ENCODE data around the gene DACH1. TPM values are rescaled to one million over a fixed set of nuclear protein-coding genes. Genes with fewer than 3 reads are reported as not detected.

DACH1 gene
- total and polyA plus RNA-seq, 2 of the 8 experiments (the other 6 are each of a cell fraction or from before 2014, with no cell fraction given) = 0.12 to 0.67 TPM

DNA sequence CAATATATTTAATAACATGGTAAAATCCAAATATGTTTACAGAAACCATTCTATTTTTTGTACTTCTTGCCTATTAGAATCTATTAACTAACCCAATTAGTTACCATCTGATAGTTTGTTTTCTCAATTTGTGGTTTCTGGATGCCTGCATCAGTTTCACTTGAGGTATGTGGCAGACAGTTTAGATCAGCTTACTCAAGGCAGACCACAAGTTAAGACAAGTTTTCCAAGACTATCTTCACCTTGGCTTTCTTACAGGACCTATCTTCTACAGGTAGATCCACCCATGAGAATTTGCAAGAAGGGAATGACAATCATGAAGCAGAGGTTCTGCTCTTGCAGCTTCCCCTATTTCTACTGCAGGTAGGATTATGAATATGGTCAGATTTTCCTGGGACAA, 458.6 kb downstream of the DACH1 start:
- Histone ChIP-seq H4K20me1 (replicated peaks in 1 of 2; ENCODE audit: control insufficient read depth in 1 of 2, insufficient read depth in 2 of 2, low read length in 2 of 2) (no peaks in the 10 kb centered on the region), H3K23ac (ENCODE audit: insufficient read length) (no peak overlapping the region), H4K5ac (ENCODE audit: insufficient read length, low read depth, low read length) (no peak overlapping the region), H3K4me3 (ENCODE audit: extremely low read depth in 1 of 4, insufficient read depth in 2 of 4, low read depth in 3 of 4, low read length in 4 of 4) (no peak overlapping the region), H2BK5ac (ENCODE audit: low read depth, low read length) (no peak overlapping the region), H4K91ac (replicated peaks; ENCODE audit: insufficient read length, low read length) (no peak overlapping the region), H3K4ac (replicated peaks; ENCODE audit: insufficient read length, low read depth, low read length) (no peak overlapping the region), H4K8ac (ENCODE audit: extremely low read depth, insufficient read depth, low read length) (no peak overlapping the region), H3K23me2 (ENCODE audit: low read depth, low read length) (no peaks in the 10 kb centered on the region), H3K36me3 (ENCODE audit: control insufficient read depth in 2 of 4, insufficient read depth in 4 of 4, low read length in 3 of 4) (no peaks in the 10 kb centered on the region), H3K18ac (ENCODE audit: extremely low read depth, low read length) (no peak overlapping the region), H3K79me1 (ENCODE audit: low read depth, low read length) (no peaks in the 10 kb centered on the region), H3K79me2 (ENCODE audit: control insufficient read depth in 1 of 2, insufficient read depth in 2 of 2, low read length in 2 of 2) (no peaks in the 10 kb centered on the region), H3K9me3 (ENCODE audit: insufficient read depth in 2 of 2, low read depth in 1 of 2, low read length in 1 of 2) (no peaks in the 10 kb centered on the region), H3K14ac (ENCODE audit: insufficient read length) (no peak overlapping the region), H2BK120ac (replicated peaks; ENCODE audit: low read depth, low read length) (no peak overlapping the region), H2BK15ac (ENCODE audit: low read length) (no peak overlapping the region), H3K4me1 (replicated peaks in 1 of 4; ENCODE audit: control insufficient read depth in 3 of 4, insufficient read depth in 4 of 4, low read length in 3 of 4) (no peaks in the 10 kb centered on the region), H3K56ac (replicated peaks; ENCODE audit: insufficient read length, low read depth, low read length) (no peak overlapping the region), H3K27me3 (replicated peaks in 1 of 4; ENCODE audit: control insufficient read depth in 3 of 4, extremely low read depth in 1 of 4, insufficient read depth in 3 of 4, low read length in 3 of 4) (no peaks in the 10 kb centered on the region), H3K9ac (replicated peaks in 1 of 4; ENCODE audit: extremely low read depth in 1 of 4, low read depth in 3 of 4, low read length in 3 of 4) (no peak overlapping the region), H2BK20ac (ENCODE audit: low read length) (no peak overlapping the region), H2BK12ac (ENCODE audit: low read depth, low read length) (no peak overlapping the region), H3K27ac (ENCODE audit: low read depth, low read length) (no peak overlapping the region), H2AK5ac (ENCODE audit: low read depth, low read length) (no peak overlapping the region), H2AFZ (ENCODE audit: low read length) (no peak overlapping the region), H3K4me2 (ENCODE audit: insufficient read depth in 1 of 2, low read depth in 2 of 2, low read length in 2 of 2) (no peak overlapping the region)
- CTCF ChIA-PET (ENCODE audit: partially characterized antibody) = no interaction called here
- DNase-seq (ENCODE audit: low read depth in 1 of 2, low spot score in 2 of 2) (no peak), FAIRE-seq (no peak)
- POLR2A ChIA-PET (ENCODE audit: partially characterized antibody) = no interaction called here
- TF ChIP-seq CREB1 (IDR thresholded peaks at IDR 0.05) (no peak), SIX5 (IDR thresholded peaks at IDR 0.05; ENCODE audit: low read depth, low read length) (no peak), KDM1A (IDR thresholded peaks at IDR 0.05; ENCODE audit: borderline replicate concordance, low read length) (no peak), CEBPB (IDR thresholded peaks at IDR 0.05; ENCODE audit: low read depth, low read length) (no peak), CBX5 (IDR thresholded peaks at IDR 0.05; ENCODE audit: low read depth, low read length) (no peak), JUND (IDR thresholded peaks at IDR 0.05; ENCODE audit: low read length) (no peak), SP4 (IDR thresholded peaks at IDR 0.05; ENCODE audit: low read length) (no peak), EZH2 (IDR thresholded peaks at IDR 0.05; ENCODE audit: low read depth, low read length, severe bottlenecking) (no peak), HDAC2 (IDR thresholded peaks at IDR 0.05; ENCODE audit: borderline replicate concordance in 1 of 2, low read depth in 2 of 2, low read length in 2 of 2) (no peak), NRF1 (IDR thresholded peaks at IDR 0.05; ENCODE audit: low read depth, low read length) (no peak), MAFK (IDR thresholded peaks at IDR 0.05; ENCODE audit: low read depth, low read length) (no peak), E2F6 (IDR thresholded peaks at IDR 0.05) (no peak), SP1 (IDR thresholded peaks at IDR 0.05; ENCODE audit: low read depth, low read length) (no peak), POLR2AphosphoS5 (IDR thresholded peaks at IDR 0.05; ENCODE audit: low read depth, low read length) (no peak), BACH1 (IDR thresholded peaks at IDR 0.05; ENCODE audit: low read length) (no peak)

Data from H1 (cell line).